Measurements from ENCODE around the gene SMG1.
"Not testable (repeated sequence)": the region's sequence is repeated elsewhere in the genome, so short reads cannot be mapped to it uniquely, and the experiment has no call there.

SMG1 gene

DNA sequence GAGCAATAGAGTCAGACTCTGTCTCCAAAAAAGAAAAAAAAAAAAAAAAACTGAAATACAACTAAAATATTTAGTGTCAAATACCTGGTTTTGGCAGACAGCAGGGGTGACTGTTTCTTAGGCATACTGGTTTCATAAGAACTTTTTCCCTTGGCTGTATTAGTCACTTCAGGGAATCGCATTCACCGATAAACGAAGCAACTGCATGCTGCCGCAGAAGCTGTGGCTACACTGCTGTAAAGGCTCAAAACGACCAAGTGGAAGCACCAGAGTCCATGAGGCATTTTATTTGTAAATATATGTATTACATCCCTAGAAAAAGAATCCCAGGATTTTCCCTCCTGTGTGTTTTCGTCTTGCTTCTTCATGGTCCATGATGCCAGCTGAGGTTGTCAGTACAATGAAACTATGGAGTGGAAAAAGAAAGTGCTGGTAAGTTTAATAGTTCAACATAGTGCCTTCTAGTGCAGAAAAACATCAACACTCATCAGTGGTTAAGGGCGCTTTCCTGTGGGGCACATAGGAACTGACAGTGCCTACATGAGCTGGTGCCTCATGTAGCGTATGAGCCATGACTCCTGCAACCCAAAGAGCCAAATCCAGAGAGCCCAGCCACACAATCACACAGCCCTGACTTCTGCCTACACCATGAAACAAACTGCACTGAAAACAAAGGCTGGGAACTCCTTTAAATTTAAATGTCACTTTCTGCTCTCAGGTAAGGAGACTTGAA is 143.3 kb downstream of the SMG1 start:
- DNase-seq = no peak
- in situ Hi-C loops (cut with MboI; ENCODE audit: low pct_unique_long_range_greater_than_20kb, low sequenced_read_pairs) = no loop called here

DNA sequence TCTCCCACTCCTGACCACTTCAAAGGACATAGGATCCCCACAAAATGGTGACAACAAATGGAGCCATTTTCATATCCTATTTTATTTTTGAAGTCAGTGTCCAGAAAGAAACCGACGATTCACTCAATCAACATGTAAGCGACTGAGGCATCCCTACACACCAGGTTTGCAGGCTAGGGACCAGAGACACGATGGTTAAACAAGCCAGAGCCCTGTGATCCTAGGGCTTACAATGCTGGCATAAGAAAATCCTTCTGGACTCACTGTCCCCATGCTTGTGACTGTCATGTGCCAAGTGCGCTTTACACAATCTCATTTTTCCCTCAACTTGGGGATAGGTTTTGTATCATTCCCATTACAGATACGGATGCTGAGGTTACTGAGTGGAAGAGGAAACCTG is 145.0 kb downstream of the SMG1 start:
- in situ Hi-C loops (cut with MboI; ENCODE audit: low pct_unique_long_range_greater_than_20kb, low sequenced_read_pairs); DNase-seq: not testable (repeated sequence)

DNA sequence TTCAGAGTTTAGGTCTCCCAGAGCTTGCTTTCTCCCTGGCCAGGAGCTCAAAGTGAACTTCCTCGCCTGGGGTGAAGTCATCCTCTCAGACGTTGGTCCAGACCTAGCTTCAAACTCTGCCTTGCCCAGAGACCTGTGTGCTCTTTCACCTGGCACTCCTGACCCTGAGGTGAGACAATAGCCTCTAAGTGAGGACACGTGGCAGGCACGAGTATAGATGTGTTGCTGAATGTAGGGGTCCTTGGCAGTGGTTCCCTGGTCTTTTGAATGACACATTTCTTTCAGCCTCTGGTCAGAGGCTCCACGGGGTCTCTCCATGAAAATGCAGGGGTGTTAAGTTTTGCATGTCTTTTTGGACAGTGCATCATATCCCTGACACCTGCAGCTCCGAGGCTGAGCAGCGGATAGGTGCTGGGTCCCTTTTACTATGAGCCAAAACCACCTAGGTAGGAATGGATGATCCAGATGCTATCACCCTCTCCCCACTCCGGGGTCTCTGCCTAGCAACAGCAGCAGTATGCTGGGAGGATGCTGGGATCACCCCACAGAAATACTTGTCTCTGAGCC is 145.7 kb downstream of the SMG1 start:
- not testable (repeated sequence) for DNase-seq

DNA sequence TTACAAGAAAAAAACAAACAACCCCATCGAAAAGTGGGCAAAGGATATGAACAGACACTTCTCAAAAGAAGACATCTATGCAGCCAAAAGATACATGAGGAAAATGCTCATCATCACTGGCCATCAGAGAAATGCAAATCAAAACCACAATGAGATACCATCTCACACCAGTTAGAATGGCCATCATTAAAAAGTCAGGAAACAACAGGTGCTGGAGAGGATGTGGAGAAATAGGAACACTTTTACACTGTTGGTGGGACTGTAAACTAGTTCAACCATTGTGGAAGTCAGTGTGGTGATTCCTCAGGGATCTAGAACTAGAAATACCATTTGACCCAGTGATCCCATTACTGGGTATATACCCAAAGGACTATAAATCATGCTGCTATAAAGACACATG is 148.5 kb downstream of the SMG1 start:
- in situ Hi-C loops (cut with MboI; ENCODE audit: low pct_unique_long_range_greater_than_20kb, low sequenced_read_pairs); DNase-seq: not testable (repeated sequence)

More for the DNA sequence above, 145.7 kb downstream of the SMG1 start:
- in situ Hi-C loops (cut with MboI; ENCODE audit: low pct_unique_long_range_greater_than_20kb, low sequenced_read_pairs) = not testable (repeated sequence)

DNA sequence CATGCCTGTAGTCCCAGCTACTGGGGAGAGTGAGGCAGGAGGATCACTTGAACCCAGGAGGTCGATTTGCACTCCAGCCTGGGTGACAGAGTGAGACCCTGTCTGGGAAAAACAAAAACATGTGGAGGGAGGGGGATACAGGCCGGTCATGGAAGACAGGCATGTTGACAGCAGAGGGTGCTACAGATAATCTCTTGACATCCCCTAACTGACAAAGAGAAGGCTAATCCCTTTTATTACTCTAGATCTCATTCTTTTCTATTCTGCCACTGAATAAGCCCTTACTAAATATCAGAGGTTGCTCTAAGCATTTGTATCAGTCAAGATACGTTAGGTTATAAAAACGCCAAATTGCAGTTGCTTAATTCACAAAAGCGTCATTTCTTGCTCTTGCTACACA is 149.9 kb downstream of the SMG1 start:
- in situ Hi-C loops (cut with MboI; ENCODE audit: low pct_unique_long_range_greater_than_20kb, low sequenced_read_pairs) = not testable (repeated sequence)

DNA sequence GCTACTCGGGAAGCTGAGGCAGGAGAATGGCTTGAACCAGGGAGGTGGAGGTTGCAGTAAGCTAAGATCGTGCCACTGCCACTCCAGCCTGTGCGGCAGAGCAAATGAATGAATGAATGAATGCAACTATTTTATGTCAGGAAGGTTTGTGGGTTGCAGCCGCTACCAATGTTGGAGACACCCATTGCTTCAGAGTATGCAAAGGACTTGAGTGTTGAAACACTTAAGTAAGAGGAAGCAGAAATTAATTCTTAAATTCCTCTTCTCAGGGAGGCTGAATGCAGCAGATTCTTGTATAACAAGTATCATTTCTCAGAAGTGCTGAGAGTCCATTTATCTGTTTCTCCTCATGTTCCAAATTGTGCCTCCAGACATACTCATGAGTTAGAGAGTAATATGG is 151.6 kb downstream of the SMG1 start:
- in situ Hi-C loops (cut with MboI; ENCODE audit: low pct_unique_long_range_greater_than_20kb, low sequenced_read_pairs); DNase-seq: not testable (repeated sequence)

More for the DNA sequence above, 149.9 kb downstream of the SMG1 start:
- DNase-seq = not testable (repeated sequence)

DNA sequence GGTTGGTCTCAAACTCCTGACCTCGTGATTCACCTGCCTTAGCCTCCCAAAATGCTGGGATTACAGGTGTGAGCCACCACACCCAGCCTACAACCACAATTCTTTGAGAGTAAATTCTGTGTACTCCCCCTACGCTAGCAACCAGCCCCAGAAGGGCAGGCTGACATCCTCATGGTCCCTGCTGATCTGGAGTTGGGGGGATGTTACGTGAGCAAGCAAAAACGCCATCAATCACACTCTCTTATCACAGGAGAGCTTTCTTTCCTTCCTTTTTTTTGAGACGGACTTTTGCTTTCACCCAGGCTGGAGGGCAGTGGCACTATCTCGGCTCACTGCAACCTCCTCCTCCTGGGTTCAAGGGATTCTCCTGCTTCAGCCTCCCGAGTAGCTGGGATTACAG is 154.0 kb downstream of the SMG1 start:
- in situ Hi-C loops (cut with MboI; ENCODE audit: low pct_unique_long_range_greater_than_20kb, low sequenced_read_pairs) = not testable (repeated sequence)

DNA sequence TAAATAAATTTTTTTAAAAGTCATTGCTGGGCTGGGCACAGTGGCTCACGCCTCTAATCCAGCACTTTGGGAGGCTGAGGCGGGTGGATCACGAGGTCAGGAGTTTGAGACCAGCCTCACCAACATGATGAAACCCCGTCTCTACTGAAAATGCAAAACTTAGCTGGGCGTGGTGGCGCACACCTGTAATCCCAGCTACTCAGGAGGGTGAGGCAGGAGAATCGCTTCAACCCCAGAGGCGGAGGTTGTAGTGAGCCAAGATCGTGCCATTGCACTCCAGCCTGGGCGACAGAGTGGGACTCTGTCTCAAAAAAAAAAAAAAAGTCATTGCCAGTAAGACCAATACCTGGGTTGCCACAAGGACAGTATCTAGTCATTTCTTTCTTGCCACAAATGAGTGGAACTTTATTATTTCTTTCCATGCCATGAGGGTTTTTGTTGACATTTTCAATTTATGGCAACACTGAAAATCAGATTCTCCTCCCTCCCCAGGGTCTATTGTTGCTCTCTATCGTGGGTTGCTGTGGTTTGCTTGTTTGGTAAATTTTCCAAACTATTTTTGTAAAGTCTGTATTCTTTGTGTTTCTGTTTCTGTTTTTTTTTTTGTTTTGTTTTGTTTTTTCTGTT is 155.8 kb downstream of the SMG1 start:
- DNase-seq; in situ Hi-C loops (cut with MboI; ENCODE audit: low pct_unique_long_range_greater_than_20kb, low sequenced_read_pairs): not testable (repeated sequence)

More for the DNA sequence above, 154.0 kb downstream of the SMG1 start:
- DNase-seq = not testable (repeated sequence)

DNA sequence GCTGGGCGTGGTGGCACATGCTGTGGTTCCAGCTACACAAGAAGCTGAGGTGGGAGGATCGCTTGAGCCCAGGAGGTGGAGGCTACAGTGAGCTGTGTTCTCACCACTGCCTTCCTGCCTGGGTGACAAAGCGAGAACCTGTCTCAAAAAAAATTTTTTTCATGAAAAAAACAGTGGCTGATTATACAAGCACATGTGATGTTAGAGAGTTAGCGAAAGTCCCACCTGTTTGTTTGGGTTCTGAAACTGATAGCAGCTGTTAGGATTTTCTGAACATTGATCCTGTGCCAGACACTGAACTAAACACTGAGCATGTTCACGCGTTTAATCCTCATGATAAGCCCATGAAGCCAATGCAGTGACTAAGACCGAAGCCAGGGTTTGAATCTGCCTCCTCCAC is 159.0 kb downstream of the SMG1 start:
- in situ Hi-C loops (cut with MboI; ENCODE audit: low pct_unique_long_range_greater_than_20kb, low sequenced_read_pairs); DNase-seq: not testable (repeated sequence)

DNA sequence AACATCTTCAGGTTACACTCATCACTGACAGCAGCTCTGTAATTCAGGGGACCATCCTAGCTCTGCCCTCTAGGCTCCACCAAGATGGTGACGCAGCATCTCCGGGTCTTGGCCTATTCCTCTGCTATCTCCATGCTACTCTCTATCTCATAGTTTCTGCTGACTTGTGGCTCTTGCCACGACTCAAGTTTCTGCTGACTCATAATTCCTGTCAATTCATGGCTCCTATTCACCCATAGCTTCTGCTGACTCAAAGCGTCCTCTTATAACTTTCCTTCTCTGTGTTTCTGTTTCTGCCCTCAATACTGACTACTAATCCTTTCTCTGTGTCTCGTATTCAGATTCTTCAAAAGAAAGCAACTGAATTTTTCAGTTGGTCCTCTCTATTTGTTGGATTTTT is 163.5 kb downstream of the SMG1 start:
- in situ Hi-C loops (cut with MboI; ENCODE audit: low pct_unique_long_range_greater_than_20kb, low sequenced_read_pairs); DNase-seq: not testable (repeated sequence)

DNA sequence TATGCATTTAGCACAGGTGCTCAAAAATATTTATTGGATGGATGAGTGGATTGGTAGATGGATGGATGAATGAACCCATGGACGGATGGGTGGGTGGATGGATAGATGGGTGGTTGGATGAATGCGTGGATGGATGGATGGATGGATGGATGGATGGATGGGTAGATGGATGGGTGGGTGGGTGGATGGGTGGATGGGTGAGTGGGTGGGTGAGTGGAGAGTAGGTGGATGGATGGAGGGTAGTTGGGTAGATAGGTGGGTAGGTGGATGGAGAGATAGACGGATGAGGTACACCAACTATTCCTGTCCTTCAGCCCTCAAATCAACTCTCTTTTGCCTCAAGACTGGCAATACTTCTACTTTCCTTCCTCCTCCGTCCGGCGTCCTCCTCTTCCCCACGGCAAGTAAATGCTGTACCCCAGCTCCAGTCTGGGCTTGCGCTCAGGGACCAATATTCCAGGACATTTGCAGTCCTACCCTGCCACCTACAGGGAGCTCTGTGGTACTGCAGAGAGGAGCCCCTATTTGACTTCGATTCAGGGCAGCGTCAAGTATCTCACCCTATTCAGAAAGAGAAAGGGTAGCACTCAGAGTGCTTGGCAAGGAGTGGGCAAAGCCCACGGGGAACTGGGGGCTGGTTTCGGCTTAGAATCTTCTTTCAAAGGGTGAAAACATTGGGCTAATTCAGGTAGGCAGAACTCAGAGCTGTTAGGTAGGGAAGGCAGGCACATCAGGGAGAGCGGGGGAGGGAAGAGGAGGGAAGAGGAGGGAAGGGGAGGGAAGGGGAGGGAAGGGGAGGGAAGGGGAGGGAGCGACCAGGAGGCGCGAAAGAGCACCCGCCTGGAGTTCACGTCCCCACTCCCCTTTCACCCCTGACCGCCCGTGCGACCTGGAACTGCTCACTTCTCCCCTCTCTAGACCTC is 166.3 kb downstream of the SMG1 start:
- DNase-seq = peak; percentile 40
- in situ Hi-C loops (cut with MboI; ENCODE audit: low pct_unique_long_range_greater_than_20kb, low sequenced_read_pairs) = not testable (repeated sequence)

DNA sequence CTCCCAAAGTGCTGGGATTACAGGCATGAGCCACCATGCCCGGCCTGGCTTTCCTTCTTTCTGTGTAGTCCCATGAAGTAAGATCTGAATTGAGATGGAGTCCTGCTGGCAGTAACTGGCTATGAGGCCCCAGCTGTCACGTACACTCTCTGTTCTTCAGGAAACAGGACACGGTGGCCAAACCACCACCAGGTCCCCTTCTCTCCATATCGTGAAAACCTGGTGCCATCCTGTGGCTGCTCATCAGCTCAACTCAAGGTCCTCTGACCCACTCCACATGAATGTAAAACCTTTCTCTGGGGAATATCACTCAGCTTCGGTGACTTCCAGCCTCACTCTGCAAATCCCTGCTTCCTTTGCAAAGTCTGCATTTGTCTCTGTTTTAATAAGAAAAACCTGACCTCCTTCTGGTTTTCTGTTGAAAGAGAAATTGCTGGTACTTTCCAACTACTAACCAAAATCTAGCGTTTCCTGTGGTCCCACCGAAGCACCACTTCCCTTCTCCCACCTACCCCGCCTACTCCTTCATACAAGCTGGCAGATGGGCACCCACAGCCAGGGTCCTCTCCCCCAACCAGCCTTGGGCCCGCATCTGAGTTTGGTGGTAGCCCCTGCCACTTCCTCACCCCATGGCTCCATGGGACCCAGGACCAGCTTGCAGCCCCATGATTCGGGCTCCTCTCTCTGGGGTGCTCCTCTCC is 168.1 kb downstream of the SMG1 start:
- in situ Hi-C loops (cut with MboI; ENCODE audit: low pct_unique_long_range_greater_than_20kb, low sequenced_read_pairs) = not testable (repeated sequence)

DNA sequence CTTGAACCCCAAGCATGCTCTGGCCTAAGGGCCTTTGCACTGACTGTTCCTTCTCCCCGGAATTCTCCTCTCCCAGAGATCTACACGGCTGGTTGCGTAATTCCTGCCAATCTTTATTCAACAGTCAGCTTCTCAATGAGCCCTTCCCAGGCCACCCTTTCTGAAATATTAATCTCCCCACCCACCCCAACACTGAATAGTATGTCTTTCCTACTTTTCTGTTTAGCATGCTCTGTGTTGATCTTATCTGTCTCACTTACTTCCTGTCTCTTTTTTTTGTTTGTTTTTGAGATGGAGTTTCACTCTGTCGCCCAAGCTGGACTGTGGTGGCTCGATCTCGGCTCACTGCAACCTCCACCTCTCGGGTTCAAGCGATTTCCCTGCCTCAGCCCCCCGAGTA is 169.6 kb downstream of the SMG1 start:
- in situ Hi-C loops (cut with MboI; ENCODE audit: low pct_unique_long_range_greater_than_20kb, low sequenced_read_pairs); DNase-seq: not testable (repeated sequence)

More for the DNA sequence above, 168.1 kb downstream of the SMG1 start:
- not testable (repeated sequence) for DNase-seq
